ENCODE results near the gene AKR1B1.

GRCh38 chr7:134451656-134452055, 7.2 kb downstream of the AKR1B1 start:
- no peak for TF ChIP-seq EZH2 (optimal IDR thresholded peaks at IDR 0.05; ENCODE audit: low read depth, low read length)
- no peak for TF ChIP-seq CTCF (IDR thresholded peaks at IDR 0.05; ENCODE audit: low read length)
